NT2/D1 (cell line): ENCODE results near the gene CXorf58.

ENCODE experiments used
- DNase-seq: peaks from one replicate; pipeline ENCODE4 v3.0.0-alpha.2; 2011; ENCODE audit warnings: low read depth, low spot score
- H3K27me3 ChIP-seq: 2 replicates; pipeline ENCODE4 v1.6.0; 2011; ENCODE audit warnings: mild to moderate bottlenecking; ENCODE audit not compliant: insufficient read length, insufficient read depth
- H3K36me3 ChIP-seq: 2 replicates; pipeline ENCODE4 v1.6.1; 2011; ENCODE audit warnings: mild to moderate bottlenecking, low read length, mixed read lengths; ENCODE audit not compliant: insufficient read depth, insufficient read length
- H3K4me1 ChIP-seq: 2 replicates; pipeline ENCODE4 v1.5.1; 2011; ENCODE audit not compliant: insufficient read depth, insufficient read length
- H3K4me3 ChIP-seq: 2 replicates; pipeline ENCODE4 v1.5.1; 2011; ENCODE audit warnings: low read depth; ENCODE audit not compliant: insufficient read length
- H3K9ac ChIP-seq: 2 replicates; pipeline ENCODE4 v1.6.0; 2011; ENCODE audit warnings: low read depth; ENCODE audit not compliant: insufficient read length
- H3K9me3 ChIP-seq: 2 replicates; pipeline ENCODE4 v1.5.1; 2011; ENCODE audit warnings: mild to moderate bottlenecking, low read length; ENCODE audit not compliant: insufficient read depth
- SUZ12 ChIP-seq: IDR thresholded peaks from 2 replicates; pipeline ENCODE4 v1.6.1; 2011; ENCODE audit not compliant: insufficient read length, insufficient read depth; ENCODE audit errors: extremely low read depth
- YY1 ChIP-seq: IDR thresholded peaks from 2 replicates; pipeline ENCODE4 v1.6.1; 2011; ENCODE audit not compliant: insufficient read length, insufficient read depth
- ZNF274 ChIP-seq: IDR thresholded peaks from 2 replicates; pipeline ENCODE4 v1.6.1; 2011; ENCODE audit warnings: mild to moderate bottlenecking, low read depth, low read length

CXorf58 gene

GRCh38 chrX:23926015-23926414 lies 18.2 kb downstream of the CXorf58 start:
- Histone ChIP-seq H3K9ac (no peak overlapping the region), H3K9me3 (no peaks in the 10 kb centered on the region), H3K36me3 (no peaks in the 10 kb centered on the region), H3K4me1 (no peaks in the 10 kb centered on the region), H3K4me3 (no peak overlapping the region), H3K27me3 (no peaks in the 10 kb centered on the region)
- no peak for DNase-seq
- TF ChIP-seq ZNF274: no peak
- TF ChIP-seq YY1: no peak
- no peak for TF ChIP-seq SUZ12

GRCh38 chrX:23930894-23931604 lies 23.2 kb downstream of the CXorf58 start:
- no peak for DNase-seq
- Histone ChIP-seq H3K27me3 (no peaks in the 10 kb centered on the region), H3K4me1 (no peaks in the 10 kb centered on the region), H3K9ac (no peak overlapping the region), H3K4me3 (no peak overlapping the region), H3K36me3 (no peaks in the 10 kb centered on the region), H3K9me3 (no peaks in the 10 kb centered on the region)
- TF ChIP-seq SUZ12 (no peak), ZNF274 (no peak), YY1 (no peak)

GRCh38 chrX:23932046-23932445 lies 24.2 kb downstream of the CXorf58 start:
- Histone ChIP-seq H3K9ac (no peak overlapping the region), H3K36me3 (no peaks in the 10 kb centered on the region), H3K27me3 (no peaks in the 10 kb centered on the region), H3K4me1 (no peaks in the 10 kb centered on the region), H3K9me3 (no peaks in the 10 kb centered on the region), H3K4me3 (no peak overlapping the region)
- TF ChIP-seq ZNF274: no peak
- no peak for TF ChIP-seq YY1
- no peak for TF ChIP-seq SUZ12
- no peak for DNase-seq

- Histone ChIP-seq H3K36me3 (no peaks in the 10 kb centered on the region), H3K9me3 (no peaks in the 10 kb centered on the region), H3K4me1 (no peaks in the 10 kb centered on the region), H3K27me3 (no peaks in the 10 kb centered on the region), H3K9ac (no peak overlapping the region), H3K4me3 (no peak overlapping the region)
- TF ChIP-seq YY1 (no peak), SUZ12 (no peak), ZNF274 (no peak)
- no peak for DNase-seq
Observed at GRCh38 chrX:23935106-23935505, 27.3 kb downstream of the CXorf58 start.

- H3K4me1 ChIP-seq: no peaks in the 10 kb centered on the region
- no peak overlapping the region for H3K9ac ChIP-seq
- TF ChIP-seq SUZ12: no peak
- no peak for TF ChIP-seq YY1
- no peak for TF ChIP-seq ZNF274
- no peak for DNase-seq
- H3K36me3 ChIP-seq: no peaks in the 10 kb centered on the region
- no peak overlapping the region for H3K4me3 ChIP-seq
- no peaks in the 10 kb centered on the region for H3K9me3 ChIP-seq
- no peaks in the 10 kb centered on the region for H3K27me3 ChIP-seq
Observed at GRCh38 chrX:23936180-23936579, 28.4 kb downstream of the CXorf58 start.

GRCh38 chrX:23937100-23937499 lies 29.3 kb downstream of the CXorf58 start:
- H3K9me3 ChIP-seq: no peaks in the 10 kb centered on the region
- no peaks in the 10 kb centered on the region for H3K27me3 ChIP-seq
- H3K36me3 ChIP-seq: no peaks in the 10 kb centered on the region
- no peak for DNase-seq
- H3K4me3 ChIP-seq: no peak overlapping the region
- no peaks in the 10 kb centered on the region for H3K4me1 ChIP-seq
- TF ChIP-seq SUZ12 (no peak), ZNF274 (no peak), YY1 (no peak)
- H3K9ac ChIP-seq: no peak overlapping the region

- H3K27me3 ChIP-seq: no peaks in the 10 kb centered on the region
- no peak for DNase-seq
- H3K36me3 ChIP-seq: no peaks in the 10 kb centered on the region
- H3K4me3 ChIP-seq: no peak overlapping the region
- no peak overlapping the region for H3K9ac ChIP-seq
- H3K4me1 ChIP-seq: no peaks in the 10 kb centered on the region
- no peaks in the 10 kb centered on the region for H3K9me3 ChIP-seq
- no peak for TF ChIP-seq YY1
- no peak for TF ChIP-seq SUZ12
- TF ChIP-seq ZNF274: no peak
Observed at GRCh38 chrX:23938690-23939089, 30.9 kb downstream of the CXorf58 start.
